GM21526 (cell line): ENCODE measurements around the gene PLCB2.

Experiments
- ATAC-seq: cut with Tn5 transposase; IDR thresholded peaks from one replicate; pipeline ENCODE4 v1.9.1; 2021; ENCODE audit warnings: moderate library complexity; ENCODE audit not compliant: unreplicated experiment, low FRiP score

The PLCB2 gene

DNA sequence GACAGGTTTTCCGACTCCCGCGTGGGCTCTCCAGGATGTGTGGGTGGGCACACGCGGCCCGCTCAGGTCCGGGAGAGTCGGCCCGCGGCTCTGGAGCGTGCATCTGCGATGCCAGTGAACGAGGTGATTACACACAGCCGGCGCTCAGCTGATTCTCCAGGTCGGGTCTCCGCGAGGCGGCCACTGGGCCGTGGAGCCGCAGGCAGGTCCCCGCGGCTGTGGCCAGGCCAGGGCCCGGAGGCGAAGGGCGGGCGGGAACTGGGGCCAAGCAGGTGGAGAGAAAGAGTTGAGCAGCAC is 55.6 kb downstream of the PLCB2 start:
- ATAC-seq = no peak

DNA sequence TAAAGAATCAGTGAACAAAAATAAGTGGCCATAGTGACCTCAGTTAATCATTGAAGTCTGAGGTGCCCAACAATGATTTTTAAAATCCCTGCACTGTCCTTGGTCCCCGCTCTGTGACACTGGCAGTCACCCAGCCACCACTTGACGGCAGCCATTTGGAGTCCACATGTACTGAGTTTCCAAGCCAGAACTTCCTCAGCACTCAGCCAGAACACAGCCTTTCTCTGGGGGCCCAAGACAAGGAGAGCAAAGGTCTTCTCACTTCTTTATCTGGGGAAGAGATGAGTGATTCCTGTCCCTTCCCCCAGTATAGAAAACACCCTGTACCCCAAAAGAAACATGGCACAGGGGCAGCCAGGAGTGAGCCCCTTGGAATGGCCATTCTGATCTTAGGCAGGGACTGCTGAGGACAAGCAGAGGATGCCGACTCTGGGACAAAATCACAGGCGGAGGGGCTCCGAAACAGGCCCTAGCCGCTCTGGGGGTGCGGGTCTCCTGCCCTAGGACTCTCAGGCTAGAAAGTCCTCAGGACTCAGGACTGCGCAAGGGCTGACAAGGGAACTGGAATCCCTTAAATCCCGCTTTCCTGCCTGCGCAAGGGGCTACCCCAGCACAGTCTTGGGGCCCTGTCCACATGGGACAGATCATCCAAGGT is 56.1 kb downstream of the PLCB2 start:
- ATAC-seq = no peak

DNA sequence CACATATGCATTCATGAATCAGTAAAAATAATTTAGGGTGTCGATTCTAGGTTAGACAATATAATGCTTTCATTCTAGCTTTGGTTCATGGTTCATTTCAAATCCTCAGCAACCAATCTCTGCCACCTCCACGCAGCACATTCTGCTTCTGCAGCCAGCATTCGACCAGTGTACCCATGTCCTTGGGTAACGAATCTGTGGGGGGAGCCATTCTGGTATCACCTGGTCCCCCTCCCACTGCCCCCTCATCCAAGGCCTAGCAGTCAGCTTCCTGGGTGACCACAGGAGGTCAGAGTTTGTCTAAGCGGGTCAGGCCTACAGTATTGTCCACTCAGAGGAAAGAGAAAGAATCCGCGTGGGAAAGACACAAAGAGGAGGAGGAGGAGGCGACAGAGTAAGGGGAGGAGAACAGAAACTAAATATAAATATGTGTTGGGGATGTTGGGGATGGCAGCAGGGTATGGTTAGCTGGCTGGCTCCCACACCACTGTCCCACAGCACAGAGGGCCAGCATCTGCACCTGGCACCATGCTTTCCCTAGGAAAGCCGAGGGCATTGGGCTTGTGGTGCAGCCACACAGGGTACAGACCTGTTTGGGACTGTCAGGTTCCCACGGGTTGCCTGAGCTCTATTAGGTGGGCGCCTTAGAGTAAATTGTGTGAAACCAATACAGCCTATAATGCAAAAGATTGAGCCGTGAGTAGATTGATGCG is 56.8 kb downstream of the PLCB2 start:
- no peak for ATAC-seq

DNA sequence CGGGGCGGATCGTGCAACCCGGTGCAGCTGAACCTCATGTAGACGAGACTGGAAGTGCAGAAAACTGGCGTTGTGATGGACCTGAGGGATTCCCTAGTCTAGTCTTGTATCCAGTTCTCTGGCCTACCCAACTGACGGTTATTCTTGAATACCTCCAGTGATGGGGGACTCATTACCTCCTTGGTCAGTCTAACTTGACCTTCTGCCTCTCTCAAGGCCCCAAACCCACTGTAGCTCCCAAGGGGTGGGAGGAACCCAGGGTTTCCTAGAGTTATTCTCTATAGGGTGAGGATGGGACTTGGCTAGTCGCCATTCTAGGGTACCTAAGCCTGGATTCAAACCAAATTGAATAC is 57.5 kb downstream of the PLCB2 start:
- ATAC-seq = no peak

GRCh38 chr15:40249477-40250303 is 58.0 kb downstream of the PLCB2 start:
- ATAC-seq = no peak

DNA sequence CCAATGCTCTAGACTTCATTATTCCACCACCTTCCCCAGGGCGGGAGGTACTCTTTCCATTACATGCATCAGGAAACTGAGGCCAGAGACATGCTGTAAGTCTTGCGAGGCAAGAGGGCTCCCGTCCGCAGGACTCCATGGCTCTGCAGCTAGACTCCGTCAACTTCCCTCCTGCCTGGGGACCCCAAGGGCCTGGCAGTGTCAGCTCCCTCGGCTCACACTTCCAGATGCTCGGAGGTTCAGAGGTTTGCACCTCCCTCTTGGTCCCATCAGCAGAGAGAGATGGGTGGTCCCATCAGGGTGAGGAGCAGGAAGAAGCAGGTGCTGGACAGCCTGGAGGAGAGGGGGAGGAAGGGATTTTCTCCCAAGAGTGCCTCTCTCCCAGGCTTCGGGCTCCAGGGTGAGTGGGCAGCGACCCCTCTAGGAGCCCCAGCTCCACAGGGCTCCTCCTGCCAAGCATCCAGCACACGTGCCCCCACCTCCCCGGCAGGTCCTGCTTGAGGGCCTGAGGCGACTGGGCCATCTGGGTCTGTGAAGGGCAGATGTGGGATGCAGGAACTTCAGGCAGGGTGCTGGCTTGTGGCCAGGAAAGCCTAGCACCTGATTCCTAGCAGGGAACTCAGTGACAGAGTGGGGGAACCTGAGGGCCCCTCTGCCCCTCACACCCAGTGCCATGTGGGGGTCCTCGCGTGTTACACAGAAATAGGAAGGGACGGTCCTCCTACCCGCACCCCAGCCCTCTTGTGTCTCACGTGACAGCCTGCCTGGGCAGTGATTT is 59.5 kb downstream of the PLCB2 start:
- no peak for ATAC-seq

DNA sequence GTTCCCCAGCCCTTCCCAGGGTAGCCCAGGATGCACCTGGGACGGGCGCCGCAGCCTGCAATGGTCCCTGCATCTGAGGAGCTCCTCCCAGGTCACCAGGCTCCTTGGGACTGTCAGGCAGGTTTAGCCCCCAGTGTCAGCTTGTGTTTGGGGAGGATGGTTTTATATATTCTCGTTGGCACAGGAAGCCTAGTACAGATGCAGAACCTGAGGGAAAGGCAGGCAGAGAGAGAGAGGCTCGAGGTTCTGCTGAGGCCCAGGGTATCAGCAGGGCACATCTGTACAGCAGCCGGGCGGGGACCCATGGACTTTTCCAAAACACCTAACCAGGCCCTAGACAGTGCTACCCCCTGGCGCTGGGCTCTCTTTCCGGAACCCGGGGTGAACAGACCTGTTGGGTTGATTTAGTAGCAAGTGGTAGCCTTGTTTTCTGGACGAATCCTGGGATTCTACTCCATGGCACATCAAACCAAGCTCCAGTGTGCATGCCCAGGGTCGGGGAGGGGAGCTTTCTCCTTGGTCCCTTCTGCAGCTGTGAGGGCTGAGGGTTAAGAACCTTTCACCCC is 60.2 kb downstream of the PLCB2 start:
- ATAC-seq = no peak

DNA sequence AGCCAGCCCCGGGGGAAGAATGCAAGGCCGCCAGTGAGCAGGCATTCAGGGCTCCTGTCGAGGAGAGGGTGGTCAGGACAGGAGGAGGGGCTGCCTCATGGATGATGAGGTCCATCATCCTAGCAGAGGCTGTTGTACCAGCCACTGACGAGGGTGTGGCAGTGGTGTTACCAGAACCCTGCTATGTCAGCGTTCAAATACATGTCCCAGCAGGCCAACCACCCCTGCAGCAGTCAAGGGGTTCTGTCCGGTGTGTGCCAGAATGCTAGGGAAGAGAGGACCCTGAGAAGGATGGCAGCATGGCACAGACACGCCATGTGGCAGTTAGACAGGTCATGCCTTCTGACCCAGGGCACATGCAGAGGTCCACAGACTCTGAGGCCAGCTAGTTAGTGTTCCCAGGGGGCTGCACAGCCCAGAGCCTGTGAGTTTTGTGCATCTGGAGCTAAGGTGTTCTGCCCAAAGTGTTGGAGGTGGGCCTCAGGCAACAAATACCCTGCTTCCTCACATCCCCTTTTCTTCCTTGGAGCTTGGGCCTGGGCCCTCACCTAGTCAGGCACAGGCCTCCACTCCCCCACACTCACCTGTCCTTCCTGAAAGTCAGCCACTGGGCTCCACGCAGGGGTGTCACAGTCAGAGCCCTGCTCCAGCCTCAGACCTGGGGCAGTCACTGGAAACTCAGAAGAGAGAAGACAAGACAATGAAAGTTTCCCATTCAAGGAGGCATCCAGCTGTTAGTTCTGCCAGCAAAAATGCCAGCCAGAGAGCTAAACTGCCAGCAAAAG is 61.0 kb downstream of the PLCB2 start:
- no peak for ATAC-seq

DNA sequence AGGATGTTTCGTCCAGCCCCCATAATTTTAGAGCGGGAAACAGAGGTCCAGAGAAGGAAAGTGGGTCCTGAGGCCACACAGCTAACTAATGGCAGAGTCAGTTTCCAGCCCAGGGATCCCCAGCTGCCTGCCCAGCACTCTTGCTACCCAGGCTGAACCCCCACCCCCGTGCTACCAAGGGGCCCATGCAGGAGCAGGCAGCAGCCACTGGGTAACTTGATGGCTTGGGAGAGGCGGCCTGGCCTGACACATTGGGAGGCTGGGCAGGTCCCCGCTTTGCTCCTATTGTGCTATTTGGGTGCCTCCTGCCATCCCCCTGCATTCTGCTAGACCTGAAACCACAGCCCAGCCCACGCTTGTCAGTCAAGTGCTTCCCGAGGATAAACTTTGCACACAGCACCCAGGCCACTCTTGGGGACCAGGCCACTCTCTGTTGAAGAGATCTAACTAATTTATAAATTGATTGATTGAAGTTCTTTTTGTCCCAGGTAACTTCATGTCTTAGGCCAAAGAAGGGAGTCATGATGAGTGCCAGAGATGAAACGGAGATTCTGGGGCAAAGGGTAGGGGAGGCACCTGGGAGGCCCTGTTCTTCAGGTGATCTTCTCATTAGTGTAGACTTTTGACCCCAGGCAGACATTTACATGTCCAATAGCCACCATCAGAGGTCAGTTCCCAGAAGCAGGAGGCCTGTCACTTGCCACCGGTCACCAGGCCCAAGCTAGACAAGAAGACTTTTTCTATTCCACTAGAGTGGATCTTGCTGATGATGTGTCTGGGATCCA is 61.9 kb downstream of the PLCB2 start:
- ATAC-seq = no peak

GRCh38 chr15:40244961-40245523 is 62.7 kb downstream of the PLCB2 start:
- ATAC-seq = no peak

- no peak for ATAC-seq
These were observed 64.5 kb downstream of the PLCB2 start for GRCh38 chr15:40243126-40243810.

DNA sequence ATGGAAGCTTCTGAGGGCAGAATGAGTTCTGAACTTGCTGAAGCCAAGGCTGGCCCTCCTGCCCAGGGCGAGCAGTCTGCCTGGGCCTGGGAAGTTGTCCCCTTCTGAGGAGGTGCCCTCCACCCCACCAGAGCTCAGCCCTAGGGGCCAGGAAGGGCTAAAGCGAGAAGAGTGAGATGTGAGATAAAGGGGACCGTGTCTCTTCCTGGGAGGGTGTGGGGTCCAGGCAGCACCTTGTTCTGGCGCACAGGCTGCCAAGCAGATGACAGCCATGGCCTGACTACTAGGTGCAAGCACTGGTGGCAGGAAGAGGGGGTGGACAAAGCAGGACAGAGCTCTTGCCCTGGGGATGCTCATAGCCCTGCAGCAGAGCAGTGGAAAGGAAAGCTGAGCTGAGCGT is 65.1 kb downstream of the PLCB2 start:
- no peak for ATAC-seq

GRCh38 chr15:40242213-40242599 is 65.5 kb downstream of the PLCB2 start:
- no peak for ATAC-seq

DNA sequence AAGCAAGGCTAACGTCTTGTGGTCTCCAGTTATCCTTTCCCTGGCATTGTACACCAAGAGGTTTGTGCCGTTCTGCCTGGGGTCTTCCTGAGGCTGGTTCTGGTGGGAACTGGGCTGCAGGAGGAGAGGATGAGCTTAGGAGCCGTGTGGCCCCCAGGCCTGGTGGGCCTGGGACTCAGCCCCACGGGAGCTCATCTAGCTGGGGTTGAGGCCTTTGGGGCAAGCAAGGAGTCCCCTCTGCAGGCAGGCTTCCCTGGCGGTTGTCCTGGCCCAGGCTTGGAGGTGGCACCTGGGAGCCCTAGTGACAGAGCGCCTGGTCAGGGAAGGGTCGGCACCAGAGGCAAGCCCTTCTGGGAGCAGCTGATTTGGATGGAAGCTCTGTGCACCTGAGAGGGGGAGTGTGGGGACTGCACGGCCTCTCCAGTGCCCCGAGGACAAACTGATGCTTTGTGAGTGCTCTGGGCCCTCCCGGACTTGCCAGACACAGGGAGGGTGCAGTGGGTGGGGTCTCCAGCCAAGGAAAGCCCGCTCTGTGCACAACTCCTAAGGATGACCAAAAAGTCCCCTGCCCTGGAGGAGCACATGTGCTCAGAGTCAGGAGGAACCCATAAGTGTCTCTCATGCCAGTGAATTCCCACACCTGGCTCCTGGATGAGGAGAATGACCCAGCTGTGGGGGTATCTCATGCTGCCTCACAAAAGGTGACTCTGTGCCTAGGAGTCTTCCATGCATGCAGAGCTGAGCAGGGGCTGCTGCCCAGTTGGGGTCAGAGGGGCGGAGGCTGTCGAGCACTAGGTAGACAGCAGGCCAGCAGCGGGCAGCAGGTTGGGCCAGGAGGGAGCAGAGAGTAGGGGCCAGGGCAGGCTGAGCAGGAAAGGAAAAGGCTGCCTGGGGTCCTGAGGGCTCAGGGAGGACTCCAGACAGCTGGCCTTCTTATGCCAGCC is 66.2 kb downstream of the PLCB2 start:
- no peak for ATAC-seq

DNA sequence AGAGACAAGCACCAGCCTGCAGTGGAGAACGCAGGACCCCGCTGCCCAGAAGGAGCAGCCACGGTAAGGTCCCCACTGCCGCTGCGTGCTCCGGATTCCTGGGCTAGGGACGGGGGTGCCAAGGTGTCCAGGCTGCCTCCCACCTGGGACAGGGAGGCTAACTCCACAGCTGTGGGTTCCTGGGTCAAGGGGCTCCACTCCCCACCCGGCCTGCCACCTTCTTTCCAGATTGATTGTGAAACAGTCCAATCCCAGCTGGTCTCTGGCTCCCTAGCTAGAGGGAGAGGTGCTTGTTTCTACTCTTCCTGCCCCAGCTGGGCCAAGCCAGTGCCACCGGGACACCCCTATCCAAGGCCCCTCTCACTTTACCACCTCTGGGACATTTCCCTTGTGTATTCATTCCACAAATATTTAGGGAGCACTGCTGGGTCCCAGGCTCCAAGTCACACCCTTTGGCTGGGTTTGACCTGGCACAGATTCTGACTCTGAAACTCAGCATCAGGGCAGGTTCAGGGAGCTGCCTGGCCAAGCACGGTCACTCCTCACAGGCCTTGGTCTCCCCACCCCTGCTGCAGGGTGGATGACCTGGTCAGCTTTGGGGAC is 67.0 kb downstream of the PLCB2 start:
- ATAC-seq = no peak

- no peak for ATAC-seq
These were observed 67.8 kb downstream of the PLCB2 start for GRCh38 chr15:40239693-40240618.
